ENCODE results near the gene LRP1.

The LRP1 gene

GRCh38 chr12:57185403-57185802 lies 57.1 kb downstream of the LRP1 start:
- H3K4me3 ChIP-seq (replicated peaks; ENCODE audit: low read depth, low read length) = no peak overlapping the region
- DNase-seq (ENCODE audit: extremely low read depth, low read depth) = no peak
- no peak for TF ChIP-seq CTCF (IDR thresholded peaks at IDR 0.05; ENCODE audit: low read depth, low read length, missing control alignments)

- no peak overlapping the region for H3K4me3 ChIP-seq (replicated peaks; ENCODE audit: low read depth, low read length)
- no peak for DNase-seq (ENCODE audit: extremely low read depth, low read depth)
- no peak for TF ChIP-seq CTCF (IDR thresholded peaks at IDR 0.05; ENCODE audit: low read depth, low read length, missing control alignments)
These were observed 57.7 kb downstream of the LRP1 start for GRCh38 chr12:57185906-57186508.

GRCh38 chr12:57187222-57188089 lies 59.2 kb downstream of the LRP1 start:
- no peak for TF ChIP-seq CTCF (IDR thresholded peaks at IDR 0.05; ENCODE audit: low read depth, low read length, missing control alignments)

GRCh38 chr12:57188090-57188425 lies 59.8 kb downstream of the LRP1 start:
- no peak for TF ChIP-seq CTCF (IDR thresholded peaks at IDR 0.05; ENCODE audit: low read depth, low read length, missing control alignments)
- H3K4me3 ChIP-seq (replicated peaks; ENCODE audit: low read depth, low read length) = no peak overlapping the region
- no peak for DNase-seq (ENCODE audit: extremely low read depth, low read depth)

More at GRCh38 chr12:57187222-57188089, 59.2 kb downstream of the LRP1 start:
- no peak for DNase-seq (ENCODE audit: extremely low read depth, low read depth)
- no peak overlapping the region for H3K4me3 ChIP-seq (replicated peaks; ENCODE audit: low read depth, low read length)

GRCh38 chr12:57190037-57190436 lies 61.8 kb downstream of the LRP1 start:
- no peak for DNase-seq (ENCODE audit: extremely low read depth, low read depth)
- TF ChIP-seq CTCF (IDR thresholded peaks at IDR 0.05; ENCODE audit: low read depth, low read length, missing control alignments) = no peak
- no peak overlapping the region for H3K4me3 ChIP-seq (replicated peaks; ENCODE audit: low read depth, low read length)

- no peak overlapping the region for H3K4me3 ChIP-seq (replicated peaks; ENCODE audit: low read depth, low read length)
- no peak for TF ChIP-seq CTCF (IDR thresholded peaks at IDR 0.05; ENCODE audit: low read depth, low read length, missing control alignments)
These were observed 62.5 kb downstream of the LRP1 start for GRCh38 chr12:57190821-57191220.

More at GRCh38 chr12:57190821-57191220, 62.5 kb downstream of the LRP1 start:
- DNase-seq (ENCODE audit: extremely low read depth, low read depth) = no peak
